HL-60 (cell line): ENCODE results near the gene AGA.

Experiments
- DNase-seq, 2 experiments: peaks; one replicate each; pipeline ENCODE4 v3.0.0-alpha.2; 2010 to 2020; ENCODE audit warnings: low read depth in 1 of 2, low spot score in 1 of 2
- H3K27ac ChIP-seq: fragments of 250-450 bp; sonication (Bioruptor Pico); replicated peaks from 2 replicates; pipeline ENCODE4 v1.5.1; 2020; ENCODE audit warnings: mild to moderate bottlenecking, moderate library complexity
- H3K27me3 ChIP-seq: fragments of 250-450 bp; sonication (Bioruptor Pico); 2 replicates; pipeline ENCODE4 v1.5.1; 2021; ENCODE audit warnings: mild to moderate bottlenecking, moderate library complexity; ENCODE audit not compliant: insufficient read depth, poor library complexity, severe bottlenecking
- H3K4me3 ChIP-seq: replicated peaks from 2 replicates; pipeline ENCODE4 v1.5.1; 2011; ENCODE audit warnings: mild to moderate bottlenecking, control low read depth, low read length; ENCODE audit not compliant: insufficient read depth
- CTCF ChIP-seq: IDR thresholded peaks from one replicate; pipeline ENCODE4 v1.5.1; 2011; ENCODE audit warnings: low read length, control low read depth, inconsistent platforms; ENCODE audit not compliant: insufficient read depth
- GABPA ChIP-seq: IDR thresholded peaks from 2 replicates; pipeline ENCODE4 v1.6.1; 2012; ENCODE audit warnings: low read depth
- POLR2AphosphoS5 ChIP-seq: IDR thresholded peaks from 2 replicates; pipeline ENCODE4 v1.6.1; 2012; ENCODE audit warnings: low read depth
- SPI1 ChIP-seq: IDR thresholded peaks from 2 replicates; pipeline ENCODE4 v1.6.1; 2012; ENCODE audit warnings: low read depth, mild to moderate bottlenecking, borderline replicate concordance
- TF ChIP-seq, protein P1 (sequence below): IDR thresholded peaks from 2 replicates; pipeline ENCODE4 v1.6.1; 2012; ENCODE audit warnings: low read depth; ENCODE audit not compliant: insufficient replicate concordance

The AGA gene

DNA sequence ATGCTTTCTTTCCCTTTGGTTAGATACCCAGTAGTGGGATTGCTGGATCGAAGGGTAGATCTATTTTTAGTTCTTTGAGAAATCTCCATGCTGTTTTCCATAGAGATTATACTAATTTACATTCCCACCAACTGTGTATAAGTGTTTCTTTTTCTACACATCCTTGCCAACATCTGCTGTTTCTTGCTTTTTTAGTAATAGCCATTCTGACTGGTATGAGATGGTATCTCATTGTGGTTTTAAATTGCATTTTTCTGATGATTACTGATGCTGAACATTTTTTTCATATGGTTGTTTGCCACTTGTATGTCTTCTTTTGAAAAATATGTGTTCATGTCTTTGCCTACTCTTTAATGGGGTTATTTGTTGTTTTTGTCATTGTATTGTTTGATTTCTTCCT is 6.6 kb upstream of the AGA start:
- DNase-seq, result no peak
- Histone ChIP-seq H3K4me3 (no peak overlapping the region), H3K27ac (no peak overlapping the region), H3K27me3 (no peaks in the 10 kb centered on the region)
- TF ChIP-seq, protein P1, sequence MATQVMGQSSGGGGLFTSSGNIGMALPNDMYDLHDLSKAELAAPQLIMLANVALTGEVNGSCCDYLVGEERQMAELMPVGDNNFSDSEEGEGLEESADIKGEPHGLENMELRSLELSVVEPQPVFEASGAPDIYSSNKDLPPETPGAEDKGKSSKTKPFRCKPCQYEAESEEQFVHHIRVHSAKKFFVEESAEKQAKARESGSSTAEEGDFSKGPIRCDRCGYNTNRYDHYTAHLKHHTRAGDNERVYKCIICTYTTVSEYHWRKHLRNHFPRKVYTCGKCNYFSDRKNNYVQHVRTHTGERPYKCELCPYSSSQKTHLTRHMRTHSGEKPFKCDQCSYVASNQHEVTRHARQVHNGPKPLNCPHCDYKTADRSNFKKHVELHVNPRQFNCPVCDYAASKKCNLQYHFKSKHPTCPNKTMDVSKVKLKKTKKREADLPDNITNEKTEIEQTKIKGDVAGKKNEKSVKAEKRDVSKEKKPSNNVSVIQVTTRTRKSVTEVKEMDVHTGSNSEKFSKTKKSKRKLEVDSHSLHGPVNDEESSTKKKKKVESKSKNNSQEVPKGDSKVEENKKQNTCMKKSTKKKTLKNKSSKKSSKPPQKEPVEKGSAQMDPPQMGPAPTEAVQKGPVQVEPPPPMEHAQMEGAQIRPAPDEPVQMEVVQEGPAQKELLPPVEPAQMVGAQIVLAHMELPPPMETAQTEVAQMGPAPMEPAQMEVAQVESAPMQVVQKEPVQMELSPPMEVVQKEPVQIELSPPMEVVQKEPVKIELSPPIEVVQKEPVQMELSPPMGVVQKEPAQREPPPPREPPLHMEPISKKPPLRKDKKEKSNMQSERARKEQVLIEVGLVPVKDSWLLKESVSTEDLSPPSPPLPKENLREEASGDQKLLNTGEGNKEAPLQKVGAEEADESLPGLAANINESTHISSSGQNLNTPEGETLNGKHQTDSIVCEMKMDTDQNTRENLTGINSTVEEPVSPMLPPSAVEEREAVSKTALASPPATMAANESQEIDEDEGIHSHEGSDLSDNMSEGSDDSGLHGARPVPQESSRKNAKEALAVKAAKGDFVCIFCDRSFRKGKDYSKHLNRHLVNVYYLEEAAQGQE, result no peak
- TF ChIP-seq SPI1 (no peak), POLR2AphosphoS5 (no peak), GABPA (no peak), CTCF (no peak)

DNA sequence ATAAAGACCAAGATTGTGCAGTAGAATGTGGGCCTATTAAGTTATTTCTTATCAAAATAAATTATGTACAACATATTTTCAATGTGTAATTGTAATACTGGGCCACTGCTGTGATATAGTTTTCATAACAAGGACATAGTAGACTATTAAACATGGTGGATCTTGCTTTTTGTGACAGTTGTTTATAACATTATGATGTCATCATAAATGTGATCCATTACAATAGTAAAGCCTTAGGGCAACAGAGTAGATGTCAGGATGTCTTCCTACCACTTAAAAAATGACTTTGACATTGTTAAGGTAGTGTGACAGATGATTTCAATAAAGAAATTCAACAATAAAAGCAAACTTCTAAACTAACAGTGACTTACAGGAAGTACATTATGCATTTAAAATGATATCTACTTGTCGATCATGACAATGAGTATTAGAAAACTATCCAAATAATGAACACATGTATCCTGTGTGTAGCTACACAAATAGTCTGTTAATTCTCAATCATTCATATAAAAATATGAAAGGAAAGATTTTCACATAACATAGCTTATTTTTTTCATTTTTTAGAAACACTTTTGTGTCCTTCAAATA is 5.3 kb upstream of the AGA start:
- TF ChIP-seq CTCF (no peak), POLR2AphosphoS5 (no peak), GABPA (no peak), SPI1 (no peak)
- TF ChIP-seq, protein P1, result no peak
- H3K4me3 ChIP-seq, result no peak overlapping the region

GRCh38 chr4:177446586-177446985 is 4.3 kb upstream of the AGA start:
- Histone ChIP-seq H3K4me3 (no peak overlapping the region), H3K27ac (no peak overlapping the region), H3K27me3 (no peaks in the 10 kb centered on the region)
- TF ChIP-seq CTCF, result no peak
- TF ChIP-seq GABPA, result no peak
- no peak for TF ChIP-seq SPI1
- TF ChIP-seq, protein P1, result no peak
- TF ChIP-seq POLR2AphosphoS5, result no peak
- DNase-seq, result no peak

More for the DNA sequence above, 5.3 kb upstream of the AGA start:
- no peak for DNase-seq
- H3K27ac ChIP-seq, result no peak overlapping the region
- no peaks in the 10 kb centered on the region for H3K27me3 ChIP-seq
